Sciatic nerve (tissue), 2 donors: ENCODE results near the gene CCDC197. TPM values are rescaled to one million over a fixed set of nuclear protein-coding genes. Genes with fewer than 3 reads are reported as not detected.

Experiments used
- ATAC-seq: fragments of 200-7000 bp; cut with Tn5 transposase; one replicate; pipeline ENCODE4 v1.9.1; 2020; ENCODE audit warnings: mild to moderate bottlenecking, moderate library complexity
- DNase-seq: peaks from one replicate; pipeline ENCODE4 v3.0.0-alpha.2; 2020; ENCODE audit warnings: low spot score
- intact Hi-C: fragments of 100-400 bp; cut with DNase I; formaldehyde crosslinking; loops from one replicate; pipeline ENCODE4 v1.14.2; 2022
- total RNA-seq: library from RNA; stranded (reverse); fragmentation: NEBNext Ultra II Directional; extraction: Animal tissue kit (Norgen Biotek cat#: 25700); gene quantifications from one replicate; pipeline ENCODE4 v1.2.1, GENCODE V29; 2021
- donor health status: DM: no; HTN: no; CAD: no.
- donor health status: DM: no; HTN: no; CAD: no.

CCDC197 gene
- total RNA-seq, 1 donor from 2014 or later, result not detected

GRCh38 chr14:94016446-94016976, 19.4 kb downstream of the CCDC197 start:
- ATAC-seq (no peak), DNase-seq (no peak)
- intact Hi-C loops, result no loop called here

- intact Hi-C loops, result no loop called here
- ATAC-seq (no peak), DNase-seq (no peak)
Observed at GRCh38 chr14:94018308-94018707, 21.2 kb downstream of the CCDC197 start.

GRCh38 chr14:94019329-94019728, 22.2 kb downstream of the CCDC197 start:
- ATAC-seq, result no peak
- DNase-seq, result no peak
- intact Hi-C loops, result no loop called here

GRCh38 chr14:94020267-94020666, 23.2 kb downstream of the CCDC197 start:
- intact Hi-C loops, result no loop called here
- ATAC-seq, result no peak
- DNase-seq, result no peak

GRCh38 chr14:94021001-94021400, 23.9 kb downstream of the CCDC197 start:
- DNase-seq, result no peak
- no peak for ATAC-seq
- intact Hi-C loops, result no loop called here

GRCh38 chr14:94021416-94022157, 24.5 kb downstream of the CCDC197 start:
- intact Hi-C loops, result no loop called here
- DNase-seq (no peak), ATAC-seq (no peak)

- intact Hi-C loops, result no loop called here
- ATAC-seq, result no peak
Observed at GRCh38 chr14:94022532-94023411, 25.7 kb downstream of the CCDC197 start.

GRCh38 chr14:94024549-94024948, 27.4 kb downstream of the CCDC197 start:
- DNase-seq (no peak), ATAC-seq (no peak)
- intact Hi-C loops, result no loop called here

More at GRCh38 chr14:94022532-94023411, 25.7 kb downstream of the CCDC197 start:
- DNase-seq, result no peak

- ATAC-seq, result no peak
- DNase-seq, result no peak
- intact Hi-C loops, result no loop called here
Observed at GRCh38 chr14:94025720-94026119, 28.6 kb downstream of the CCDC197 start.

GRCh38 chr14:94026173-94026888, 29.2 kb downstream of the CCDC197 start, which contains the start of gene OTUB2:
Gene OTUB2 (plus strand): TSS chr14:94026340. CDS start chr14:94026538, 198 bp downstream.
- intact Hi-C loops, result no loop called here
- DNase-seq (peak; percentile 98), ATAC-seq (peak; percentile 100)

- DNase-seq (no peak), ATAC-seq (no peak)
- intact Hi-C loops, result no loop called here
Observed at GRCh38 chr14:94026889-94027469, 29.9 kb downstream of the CCDC197 start.

- intact Hi-C loops, result no loop called here
- ATAC-seq (no peak), DNase-seq (no peak)
Observed at GRCh38 chr14:94027566-94028449, 30.7 kb downstream of the CCDC197 start.

GRCh38 chr14:94028450-94028826, 31.3 kb downstream of the CCDC197 start:
- no peak for DNase-seq
- ATAC-seq, result no peak
- intact Hi-C loops, result no loop called here

GRCh38 chr14:94029265-94029664, 32.2 kb downstream of the CCDC197 start:
- no peak for DNase-seq
- no peak for ATAC-seq
- intact Hi-C loops, result no loop called here

- DNase-seq (no peak), ATAC-seq (no peak)
- intact Hi-C loops, result loop anchor here (10.0 kb wide), 1 partner anchor 105 kb away; no protein-coding TSS in a partner anchor
Observed at GRCh38 chr14:94029671-94030203, 32.6 kb downstream of the CCDC197 start.

- intact Hi-C loops, result loop anchor here (10.0 kb wide), 1 partner anchor 104 kb away; no protein-coding TSS in a partner anchor
- ATAC-seq, result no peak
- no peak for DNase-seq
Observed at GRCh38 chr14:94030571-94030970, 33.5 kb downstream of the CCDC197 start.

- ATAC-seq, result no peak
- no peak for DNase-seq
- intact Hi-C loops, result loop anchor here (10.0 kb wide), 1 partner anchor 103 kb away; no protein-coding TSS in a partner anchor
Observed at GRCh38 chr14:94031161-94031882, 34.2 kb downstream of the CCDC197 start.
